Glutamatergic neuron (in vitro differentiated cells): ENCODE measurements around the gene HEATR5B. TPM values are rescaled to one million over a fixed set of nuclear protein-coding genes. Genes with fewer than 3 reads are reported as not detected.

ENCODE experiments used
- DNase-seq: peaks from one replicate; pipeline ENCODE4 v3.0.0; 2022
- H3K27ac Mint-ChIP-seq: one replicate; pipeline ENCODE4 v1.8.0; 2020; ENCODE audit warnings: mild to moderate bottlenecking, mixed read lengths, inconsistent platforms; ENCODE audit not compliant: unreplicated experiment
- H3K27me3 Mint-ChIP-seq: one replicate; pipeline ENCODE4 v1.8.0; 2020; ENCODE audit warnings: mild to moderate bottlenecking, moderate library complexity, mixed read lengths, inconsistent platforms; ENCODE audit not compliant: unreplicated experiment
- H3K36me3 Mint-ChIP-seq: one replicate; pipeline ENCODE4 v1.8.0; 2020; ENCODE audit warnings: mild to moderate bottlenecking, mixed read lengths, inconsistent platforms; ENCODE audit not compliant: unreplicated experiment
- H3K4me1 Mint-ChIP-seq: one replicate; pipeline ENCODE4 v1.8.0; 2020; ENCODE audit warnings: mild to moderate bottlenecking, low read depth, mixed read lengths, inconsistent platforms; ENCODE audit not compliant: unreplicated experiment
- H3K4me3 Mint-ChIP-seq: one replicate; pipeline ENCODE4 v1.8.0; 2020; ENCODE audit warnings: mild to moderate bottlenecking, mixed read lengths, inconsistent platforms; ENCODE audit not compliant: unreplicated experiment
- H3K9me3 Mint-ChIP-seq: one replicate; pipeline ENCODE4 v1.8.0; 2020; ENCODE audit warnings: mild to moderate bottlenecking, moderate library complexity, mixed read lengths, inconsistent platforms; ENCODE audit not compliant: unreplicated experiment
- total RNA-seq: library from RNA; stranded (reverse); fragmentation: NEBNext Ultra II Directional; extraction: Animal tissue kit (Norgen Biotek cat#: 25700); gene quantifications from one replicate; pipeline ENCODE4 v1.2.1, GENCODE V29; 2021; ENCODE audit not compliant: unreplicated experiment
- TF ChIP-seq, protein P1 (sequence below): fragments of 200-600 bp; sonication (generic); IDR thresholded peaks from one replicate; pipeline ENCODE4 v1.5.0; 2021; ENCODE audit not compliant: partially characterized antibody, unreplicated experiment

HEATR5B gene
- total RNA-seq, 1 donor from 2014 or later = 33.5 TPM

DNA sequence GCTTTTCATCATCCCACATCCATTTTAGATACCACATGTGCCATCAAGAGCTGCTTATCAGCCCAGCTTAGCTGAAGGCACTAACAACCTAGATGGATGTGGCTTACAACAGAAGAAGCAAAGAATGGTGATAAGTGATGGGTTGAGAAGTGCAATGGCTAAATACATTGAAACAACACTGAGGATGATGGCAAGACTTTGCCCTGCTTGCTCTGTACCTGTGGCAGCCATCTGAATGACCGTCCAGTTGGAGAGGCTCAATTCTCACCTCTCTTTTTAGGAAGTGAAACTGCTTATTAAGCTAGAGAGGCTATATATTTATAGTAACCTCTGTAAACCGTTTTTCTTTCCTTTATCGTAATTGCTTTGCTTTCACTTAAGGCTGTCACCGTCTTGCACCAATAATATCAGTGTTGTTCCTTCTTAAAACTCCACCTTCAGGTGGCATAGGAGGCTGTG is 5.9 kb upstream of the HEATR5B start:
- H3K9me3 Mint-ChIP-seq = no peaks in the 10 kb centered on the region
- H3K27ac Mint-ChIP-seq = no peak overlapping the region
- no peaks in the 10 kb centered on the region for H3K27me3 Mint-ChIP-seq
- no peak for DNase-seq
- H3K4me3 Mint-ChIP-seq = no peak overlapping the region
- H3K36me3 Mint-ChIP-seq = no peaks in the 10 kb centered on the region
- TF ChIP-seq, protein P1, sequence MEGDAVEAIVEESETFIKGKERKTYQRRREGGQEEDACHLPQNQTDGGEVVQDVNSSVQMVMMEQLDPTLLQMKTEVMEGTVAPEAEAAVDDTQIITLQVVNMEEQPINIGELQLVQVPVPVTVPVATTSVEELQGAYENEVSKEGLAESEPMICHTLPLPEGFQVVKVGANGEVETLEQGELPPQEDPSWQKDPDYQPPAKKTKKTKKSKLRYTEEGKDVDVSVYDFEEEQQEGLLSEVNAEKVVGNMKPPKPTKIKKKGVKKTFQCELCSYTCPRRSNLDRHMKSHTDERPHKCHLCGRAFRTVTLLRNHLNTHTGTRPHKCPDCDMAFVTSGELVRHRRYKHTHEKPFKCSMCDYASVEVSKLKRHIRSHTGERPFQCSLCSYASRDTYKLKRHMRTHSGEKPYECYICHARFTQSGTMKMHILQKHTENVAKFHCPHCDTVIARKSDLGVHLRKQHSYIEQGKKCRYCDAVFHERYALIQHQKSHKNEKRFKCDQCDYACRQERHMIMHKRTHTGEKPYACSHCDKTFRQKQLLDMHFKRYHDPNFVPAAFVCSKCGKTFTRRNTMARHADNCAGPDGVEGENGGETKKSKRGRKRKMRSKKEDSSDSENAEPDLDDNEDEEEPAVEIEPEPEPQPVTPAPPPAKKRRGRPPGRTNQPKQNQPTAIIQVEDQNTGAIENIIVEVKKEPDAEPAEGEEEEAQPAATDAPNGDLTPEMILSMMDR = no peak
- H3K4me1 Mint-ChIP-seq = no peaks in the 10 kb centered on the region

- Mint-ChIP-seq H3K4me3 (no peak overlapping the region), H3K4me1 (peaks cover 4% of the 10 kb centered on the region)
These were observed 1.6 kb upstream of the HEATR5B start for GRCh38 chr2:37085731-37086147.

GRCh38 chr2:37084797-37085196 is 625 bp upstream of the HEATR5B start:
- Mint-ChIP-seq H3K36me3 (no peaks in the 10 kb centered on the region), H3K27ac (no peak overlapping the region), H3K4me1 (peaks cover 4% of the 10 kb centered on the region), H3K4me3 (no peak overlapping the region), H3K27me3 (no peaks in the 10 kb centered on the region), H3K9me3 (peaks cover 2% of the 10 kb centered on the region)
- TF ChIP-seq, protein P1 = no peak
- DNase-seq = no peak

More at GRCh38 chr2:37085731-37086147, 1.6 kb upstream of the HEATR5B start:
- Mint-ChIP-seq H3K27me3 (no peaks in the 10 kb centered on the region), H3K36me3 (no peaks in the 10 kb centered on the region), H3K9me3 (peaks cover 2% of the 10 kb centered on the region), H3K27ac (no peak overlapping the region)
- TF ChIP-seq, protein P1 = no peak
- no peak for DNase-seq

- H3K27ac Mint-ChIP-seq = no peak overlapping the region
- peaks cover 4% of the 10 kb centered on the region for H3K4me1 Mint-ChIP-seq
- TF ChIP-seq, protein P1 = no peak
- peaks cover 2% of the 10 kb centered on the region for H3K9me3 Mint-ChIP-seq
- DNase-seq = no peak
- H3K27me3 Mint-ChIP-seq = no peaks in the 10 kb centered on the region
- no peak overlapping the region for H3K4me3 Mint-ChIP-seq
- H3K36me3 Mint-ChIP-seq = no peaks in the 10 kb centered on the region
These were observed 3.5 kb downstream of the HEATR5B start for GRCh38 chr2:37080689-37081088.

- H3K4me1 Mint-ChIP-seq = peaks cover 4% of the 10 kb centered on the region
- TF ChIP-seq, protein P1 = no peak
- H3K27ac Mint-ChIP-seq = no peak overlapping the region
- no peaks in the 10 kb centered on the region for H3K36me3 Mint-ChIP-seq
- peaks cover 2% of the 10 kb centered on the region for H3K9me3 Mint-ChIP-seq
- DNase-seq = no peak
- no peak overlapping the region for H3K4me3 Mint-ChIP-seq
- H3K27me3 Mint-ChIP-seq = no peaks in the 10 kb centered on the region
These were observed 3.9 kb downstream of the HEATR5B start for GRCh38 chr2:37080266-37080665.
